Stimulated activated naive CD8-positive, alpha-beta T cell treated with anti-CD3 and anti-CD28 coated beads, Interleukin-15, amount 100 ng/mL, for 72 hours (primary cell): Measurements from ENCODE around the gene SSNA1.
"Not testable (repeated sequence)": the region's sequence is repeated elsewhere in the genome, so short reads cannot be mapped to it uniquely, and the experiment has no call there.

Experiments
- ATAC-seq: fragments of 150-1000 bp; cut with Tn5 transposase; 2 replicates; pipeline ENCODE4 v1.10.0; 2021; ENCODE audit warnings: mild to moderate bottlenecking, moderate library complexity
- DNase-seq, 2 donors: peaks; one replicate each; pipeline ENCODE4 v3.0.0; 2021 to 2022
- H3K27ac Mint-ChIP-seq, 2 donors: one replicate each; pipeline ENCODE4 v1.8.0; 2022; ENCODE audit warnings: mild to moderate bottlenecking in 2 of 2, mixed read lengths in 2 of 2, moderate library complexity in 2 of 2
- H3K27me3 Mint-ChIP-seq: one replicate; pipeline ENCODE4 v1.8.0; 2022; ENCODE audit warnings: mixed read lengths
- H3K4me1 Mint-ChIP-seq: one replicate; pipeline ENCODE4 v1.8.0; 2022; ENCODE audit warnings: mild to moderate bottlenecking, mixed read lengths
- H3K4me3 Mint-ChIP-seq, 2 donors: one replicate each; pipeline ENCODE4 v1.8.0; 2022; ENCODE audit warnings: mild to moderate bottlenecking in 2 of 2, mixed read lengths in 2 of 2, moderate library complexity in 1 of 2
- H3K9me3 Mint-ChIP-seq, 2 donors: one replicate each; pipeline ENCODE4 v1.8.0; 2022; ENCODE audit warnings: mixed read lengths in 2 of 2

Gene SSNA1

DNA sequence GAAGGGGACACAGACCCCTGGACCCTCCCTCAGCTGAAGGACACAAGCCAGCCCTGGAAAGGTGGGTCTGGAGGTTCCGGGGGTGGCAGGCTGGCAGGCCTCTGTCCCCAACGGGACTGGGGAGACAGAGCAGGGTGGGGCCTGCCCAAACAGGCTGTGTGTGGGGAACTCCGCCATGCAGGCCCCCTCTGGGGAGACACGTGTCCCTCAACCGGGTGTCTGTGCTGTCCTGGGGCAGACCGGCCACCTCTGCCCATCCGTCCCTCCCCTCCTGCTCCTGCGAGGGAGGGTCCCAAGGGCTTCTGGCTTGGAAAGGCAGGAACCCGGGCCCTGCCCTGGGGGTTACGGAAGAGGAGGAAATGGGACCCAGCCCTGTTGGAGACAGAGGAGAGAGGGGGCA, 43.6 kb downstream of the SSNA1 start:
- H3K27ac Mint-ChIP-seq, result no peak overlapping the region
- H3K4me3 Mint-ChIP-seq, result no peak overlapping the region
- peaks cover 55% of the 10 kb centered on the region for H3K27me3 Mint-ChIP-seq
- no peak for DNase-seq
- ATAC-seq, result no peak
- H3K9me3 Mint-ChIP-seq, result no peaks in the 10 kb centered on the region
- H3K4me1 Mint-ChIP-seq, result peaks cover 27% of the 10 kb centered on the region

- H3K4me3 Mint-ChIP-seq, result no peak overlapping the region
- peaks cover 27% of the 10 kb centered on the region for H3K4me1 Mint-ChIP-seq
- ATAC-seq (no peak), DNase-seq (no peak)
- no peaks in the 10 kb centered on the region for H3K9me3 Mint-ChIP-seq
- peaks cover 51% of the 10 kb centered on the region for H3K27me3 Mint-ChIP-seq
- no peak overlapping the region for H3K27ac Mint-ChIP-seq
Measured at GRCh38 chr9:137232510-137232909, 44.0 kb downstream of the SSNA1 start.

DNA sequence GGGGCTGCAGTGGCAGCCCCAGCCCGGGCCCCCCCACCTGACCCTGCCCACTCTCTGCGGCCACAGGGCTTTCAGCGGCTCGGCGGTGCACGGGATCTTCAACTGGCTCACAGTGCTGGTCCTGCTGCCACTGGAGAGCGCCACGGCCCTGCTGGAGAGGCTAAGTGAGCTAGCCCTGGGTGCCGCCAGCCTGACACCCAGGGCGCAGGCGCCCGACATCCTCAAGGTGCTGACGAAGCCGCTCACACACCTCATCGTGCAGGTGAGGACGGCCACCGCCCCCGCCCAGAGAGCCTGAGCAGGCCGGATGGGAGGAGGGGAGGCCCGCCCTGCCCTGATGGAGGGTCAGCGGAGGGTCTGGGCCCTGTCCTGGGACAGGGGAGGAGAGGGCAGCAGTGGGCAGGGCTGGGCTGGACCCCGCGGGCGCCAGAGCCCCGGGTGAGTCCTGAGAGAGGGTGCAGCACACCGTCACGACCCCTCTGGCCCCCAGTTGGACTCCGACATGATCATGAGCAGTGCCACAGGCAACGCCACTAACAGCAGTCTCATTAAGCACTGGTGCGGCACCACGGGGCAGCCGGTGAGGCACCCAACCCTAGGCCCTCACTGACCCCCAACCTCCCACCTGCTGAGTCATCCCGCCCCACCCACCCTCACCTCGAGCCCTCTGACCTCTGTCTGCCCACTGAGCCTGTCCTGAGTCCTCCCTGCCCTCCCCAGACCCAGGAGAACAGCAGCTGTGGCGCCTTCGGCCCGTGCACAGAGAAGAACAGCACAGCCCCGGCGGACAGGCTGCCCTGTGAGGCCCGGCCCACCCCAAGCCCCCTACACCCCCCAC, 44.9 kb downstream of the SSNA1 start:
- no peak for DNase-seq
- no peak overlapping the region for H3K27ac Mint-ChIP-seq
- H3K9me3 Mint-ChIP-seq, result no peaks in the 10 kb centered on the region
- no peak overlapping the region for H3K4me3 Mint-ChIP-seq
- H3K27me3 Mint-ChIP-seq, result peaks cover 46% of the 10 kb centered on the region
- no peak for ATAC-seq
- peaks cover 32% of the 10 kb centered on the region for H3K4me1 Mint-ChIP-seq

DNA sequence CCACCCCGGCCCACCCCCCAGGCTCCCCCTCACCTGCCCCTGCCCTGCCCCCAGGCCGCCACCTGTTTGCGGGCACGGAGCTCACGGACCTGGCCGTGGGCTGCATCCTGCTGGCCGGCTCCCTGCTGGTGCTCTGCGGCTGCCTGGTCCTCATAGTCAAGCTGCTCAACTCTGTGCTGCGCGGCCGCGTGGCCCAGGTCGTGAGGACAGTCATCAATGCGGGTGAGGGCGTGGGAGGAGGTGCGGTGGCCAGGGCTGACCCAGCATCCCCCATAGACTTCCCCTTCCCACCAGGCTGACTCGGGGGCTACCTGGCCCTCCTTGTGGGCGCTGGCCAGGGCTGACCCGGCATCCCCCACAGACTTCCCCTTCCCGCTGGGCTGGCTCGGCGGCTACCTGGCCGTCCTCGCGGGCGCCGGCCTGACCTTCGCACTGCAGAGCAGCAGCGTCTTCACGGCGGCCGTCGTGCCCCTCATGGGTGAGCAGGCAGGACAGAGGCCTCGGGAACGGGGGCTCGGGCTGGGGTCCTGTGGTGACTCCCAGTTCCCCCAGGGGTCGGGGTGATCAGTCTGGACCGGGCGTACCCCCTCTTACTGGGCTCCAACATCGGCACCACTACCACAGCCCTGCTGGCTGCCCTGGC, 45.7 kb downstream of the SSNA1 start:
- Mint-ChIP-seq H3K4me1 (peaks cover 40% of the 10 kb centered on the region), H3K4me3 (no peak overlapping the region), H3K27ac (no peak overlapping the region), H3K27me3 (peaks cover 41% of the 10 kb centered on the region), H3K9me3 (no peaks in the 10 kb centered on the region)
- DNase-seq (no peak), ATAC-seq (no peak)

DNA sequence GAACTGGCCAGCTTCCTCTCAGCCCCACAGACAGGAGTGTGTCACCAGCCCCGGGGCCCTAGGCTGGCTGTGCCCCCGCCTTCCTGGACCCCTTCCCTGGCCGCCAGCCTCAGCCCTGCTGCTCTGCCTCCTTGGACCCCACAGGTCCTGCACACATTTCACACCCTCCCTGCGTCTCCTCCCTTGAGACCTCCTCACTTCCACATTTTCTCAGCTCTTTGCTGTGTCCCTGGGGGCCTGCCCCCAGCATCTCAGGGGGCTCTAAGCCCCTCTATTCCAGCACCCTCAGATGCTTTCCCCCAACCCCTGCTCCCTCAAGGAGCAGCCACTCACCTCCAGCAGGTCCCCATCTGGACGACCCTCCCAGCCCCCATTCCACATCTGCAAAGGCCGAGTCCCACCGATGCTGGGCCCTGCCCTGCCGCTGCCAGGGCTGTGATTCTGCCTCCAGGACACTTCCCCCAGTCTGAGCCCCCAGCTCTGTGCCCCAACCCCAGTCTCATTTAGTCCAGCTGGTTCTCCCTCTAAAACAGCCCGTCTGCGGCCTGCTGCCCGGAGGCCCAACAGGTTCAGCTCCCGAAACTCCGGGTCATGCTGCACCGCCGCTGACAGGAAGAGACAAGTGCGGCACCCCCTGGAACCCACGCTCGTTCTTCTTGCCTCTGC, 46.4 kb downstream of the SSNA1 start:
- peak overlapping the region in 1 of 2 donors; percentile 28 for H3K27ac Mint-ChIP-seq
- H3K4me3 Mint-ChIP-seq, result no peak overlapping the region
- H3K9me3 Mint-ChIP-seq, result no peaks in the 10 kb centered on the region
- ATAC-seq (no peak), DNase-seq (no peak)
- H3K27me3 Mint-ChIP-seq, result peaks cover 34% of the 10 kb centered on the region
- H3K4me1 Mint-ChIP-seq, result peaks cover 46% of the 10 kb centered on the region

DNA sequence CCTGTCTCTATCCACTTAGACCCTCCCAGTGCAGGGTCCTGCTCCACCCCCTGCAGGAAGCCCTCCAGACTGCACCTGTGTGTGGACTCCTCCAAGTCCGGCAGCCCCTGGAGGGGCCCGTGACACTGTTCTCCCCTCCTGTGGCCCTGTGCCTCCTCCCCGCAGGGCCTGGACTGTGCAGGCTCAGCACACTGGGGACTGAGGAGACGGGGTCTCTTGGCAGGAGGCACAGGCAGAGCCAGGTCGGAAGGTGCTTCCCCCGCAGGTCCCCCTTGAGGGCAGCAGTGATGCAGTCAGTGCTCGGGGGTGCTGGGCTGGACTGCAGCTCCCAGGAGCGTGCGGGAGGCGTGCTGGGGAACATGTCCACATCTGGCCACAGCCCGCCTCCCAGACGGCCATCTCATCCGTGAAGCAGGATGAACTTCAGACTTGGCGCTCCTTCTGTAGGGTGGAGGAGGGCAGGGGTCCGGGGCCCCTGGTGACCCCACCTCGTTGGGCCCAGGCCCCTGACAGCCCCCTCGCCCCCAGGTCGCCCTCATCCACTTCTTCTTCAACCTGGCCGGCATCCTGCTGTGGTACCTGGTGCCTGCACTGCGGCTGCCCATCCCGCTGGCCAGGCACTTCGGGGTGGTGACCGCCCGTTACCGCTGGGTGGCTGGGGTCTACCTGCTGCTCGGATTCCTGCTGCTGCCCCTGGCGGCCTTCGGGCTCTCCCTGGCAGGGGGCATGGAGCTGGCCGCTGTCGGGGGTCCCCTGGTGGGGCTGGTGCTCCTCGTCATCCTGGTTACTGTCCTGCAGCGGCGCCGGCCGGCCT, 47.2 kb downstream of the SSNA1 start:
- no peak overlapping the region for H3K4me3 Mint-ChIP-seq
- peaks cover 46% of the 10 kb centered on the region for H3K4me1 Mint-ChIP-seq
- ATAC-seq (no peak), DNase-seq (no peak)
- H3K27me3 Mint-ChIP-seq, result peaks cover 34% of the 10 kb centered on the region
- no peak overlapping the region for H3K27ac Mint-ChIP-seq
- H3K9me3 Mint-ChIP-seq, result no peaks in the 10 kb centered on the region

DNA sequence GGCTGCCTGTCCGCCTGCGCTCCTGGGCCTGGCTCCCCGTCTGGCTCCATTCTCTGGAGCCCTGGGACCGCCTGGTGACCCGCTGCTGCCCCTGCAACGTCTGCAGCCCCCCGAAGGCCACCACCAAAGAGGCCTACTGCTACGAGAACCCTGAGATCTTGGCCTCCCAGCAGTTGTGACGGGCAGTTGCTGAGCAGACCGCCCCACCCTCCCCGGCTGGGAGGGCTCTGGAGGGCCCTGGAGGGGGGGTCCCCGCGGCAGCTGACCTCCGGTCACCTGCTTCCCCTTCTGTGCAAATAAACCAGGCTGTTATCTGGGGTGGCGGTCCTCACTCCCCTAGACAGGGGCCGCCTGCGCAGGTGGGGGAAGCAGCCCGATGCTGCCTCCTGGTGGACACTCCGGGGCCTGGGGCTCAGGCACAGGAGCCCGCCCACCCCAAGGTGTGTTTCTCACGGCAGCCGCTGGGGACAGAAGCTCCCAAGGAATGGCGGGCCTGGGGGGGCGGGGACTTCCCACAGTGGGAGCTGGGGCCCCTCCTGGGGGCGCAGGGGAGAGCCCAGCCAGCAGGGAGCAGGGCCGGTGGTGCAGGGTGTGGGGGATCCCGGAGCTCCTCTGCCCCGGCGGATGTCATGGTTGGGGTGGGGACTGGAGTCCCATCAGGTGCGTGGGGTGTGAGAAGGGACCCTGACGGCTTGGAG, 47.9 kb downstream of the SSNA1 start:
- Mint-ChIP-seq H3K27ac (no peak overlapping the region), H3K9me3 (no peaks in the 10 kb centered on the region), H3K27me3 (peaks cover 28% of the 10 kb centered on the region), H3K4me3 (peak overlapping the region; percentile 46 to 59), H3K4me1 (peaks cover 52% of the 10 kb centered on the region)
- DNase-seq (peak; percentile 90 to 91), ATAC-seq (peak; percentile 43)

DNA sequence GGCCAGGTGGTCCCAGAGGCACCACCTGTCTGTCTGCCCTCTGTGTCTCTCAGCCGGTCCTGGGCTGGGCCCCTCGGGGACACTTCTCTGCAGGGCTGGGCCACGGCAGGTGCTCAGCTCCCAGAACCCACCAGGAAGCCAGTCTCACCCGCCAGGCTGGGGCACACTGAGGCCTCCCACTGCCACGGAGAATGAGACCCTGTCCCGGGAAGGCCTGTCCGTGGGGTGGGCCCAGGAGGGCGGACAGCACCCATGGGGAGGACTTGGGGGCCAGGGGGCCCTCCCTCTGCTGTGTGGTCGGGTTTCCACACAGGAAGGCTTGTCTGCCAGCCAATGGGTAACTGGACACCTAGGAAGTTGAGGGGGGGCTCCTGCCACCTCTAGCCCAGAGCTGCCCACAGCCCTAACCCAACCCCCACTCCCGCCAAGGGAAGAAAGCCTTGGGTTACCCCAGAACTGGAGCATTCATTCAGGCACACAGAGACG, 48.5 kb downstream of the SSNA1 start:
- no peak for DNase-seq
- Mint-ChIP-seq H3K27ac (no peak overlapping the region), H3K27me3 (peaks cover 22% of the 10 kb centered on the region), H3K4me1 (peaks cover 53% of the 10 kb centered on the region), H3K9me3 (no peaks in the 10 kb centered on the region), H3K4me3 (peak overlapping the region; percentile 46 to 59)
- ATAC-seq, result no peak

DNA sequence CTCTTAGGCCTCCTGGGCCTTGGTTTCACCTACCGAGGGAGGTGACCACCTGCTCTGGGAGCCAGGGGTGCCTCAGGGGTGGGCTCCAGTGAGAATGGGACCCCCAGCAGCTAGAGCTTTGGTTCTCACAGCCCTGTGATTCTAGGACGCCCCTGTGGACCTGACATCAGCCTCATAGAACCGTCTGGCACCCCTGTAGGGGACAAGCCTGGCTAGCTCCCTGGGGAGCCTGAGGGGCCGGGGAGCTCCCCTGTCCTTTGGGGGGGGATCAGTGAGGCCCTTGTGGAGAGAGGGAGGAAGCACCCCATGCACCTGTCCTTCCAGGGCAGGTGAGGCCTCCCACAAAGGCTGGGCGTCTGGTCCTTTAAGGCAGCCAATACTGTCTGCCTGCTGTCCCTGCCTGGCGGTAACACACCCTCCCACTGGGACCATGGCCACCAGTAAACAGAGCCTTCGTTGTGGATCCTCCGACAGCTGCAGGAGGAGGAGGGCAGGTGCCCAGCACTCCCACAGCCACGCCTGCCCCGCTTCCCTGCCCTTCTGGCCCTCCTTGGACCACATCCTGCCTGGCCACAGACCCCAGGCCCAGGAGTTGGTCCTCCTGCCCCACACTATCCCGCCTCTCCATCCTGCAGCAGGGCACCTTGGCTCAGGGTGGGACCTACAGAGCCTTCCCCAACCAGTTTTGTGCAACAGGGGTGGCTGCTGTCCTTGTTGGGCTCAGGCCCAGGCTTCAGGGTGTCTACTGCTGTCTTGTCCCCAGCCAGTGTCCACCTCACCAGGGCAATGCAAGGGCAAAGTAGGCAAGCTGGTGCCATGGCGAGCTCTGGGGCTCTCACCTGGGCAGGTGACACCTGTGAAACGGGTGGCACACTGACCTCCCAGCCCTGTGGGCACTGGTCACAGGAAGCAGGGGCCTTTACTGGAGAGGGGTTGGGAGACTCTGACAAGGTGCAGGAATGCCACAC, 49.6 kb downstream of the SSNA1 start:
- no peaks in the 10 kb centered on the region for H3K9me3 Mint-ChIP-seq
- H3K4me1 Mint-ChIP-seq, result peaks cover 64% of the 10 kb centered on the region
- H3K4me3 Mint-ChIP-seq, result peak overlapping the region; percentile 15 to 18
- H3K27me3 Mint-ChIP-seq, result peaks cover 16% of the 10 kb centered on the region
- ATAC-seq, result no peak
- H3K27ac Mint-ChIP-seq, result no peak overlapping the region
- no peak for DNase-seq

GRCh38 chr9:137239541-137240200, 51.2 kb downstream of the SSNA1 start:
- ATAC-seq, H3K27me3 Mint-ChIP-seq, H3K9me3 Mint-ChIP-seq, DNase-seq: not testable (repeated sequence)
- peak overlapping the region; percentile 77 to 83 for H3K4me3 Mint-ChIP-seq
- H3K27ac Mint-ChIP-seq, result peak overlapping the region; percentile 34 to 69
- peaks cover 78% of the 10 kb centered on the region for H3K4me1 Mint-ChIP-seq
